MM.1S (cell line): ENCODE results near the gene IGSF11.

Source experiments
- DNase-seq: peaks from one replicate; pipeline ENCODE4 v3.0.0-alpha.2; 2015
- H2AFZ ChIP-seq: fragments of 300-600 bp; sonication (generic); 2 replicates; pipeline ENCODE4 v1.6.0; 2016; ENCODE audit warnings: antibody characterized with exemption, low read length
- H3F3A ChIP-seq: fragments of 300-600 bp; sonication (generic); 2 replicates; pipeline ENCODE4 v1.6.1; 2016; ENCODE audit warnings: mild to moderate bottlenecking, antibody characterized with exemption, low read length, moderate library complexity, mixed read lengths; ENCODE audit not compliant: insufficient read depth
- H3K27ac ChIP-seq: fragments of 300-600 bp; sonication (generic); 2 replicates; pipeline ENCODE4 v1.5.1; 2016; ENCODE audit warnings: mild to moderate bottlenecking, low read length
- H3K27me3 ChIP-seq: fragments of 300-600 bp; sonication (generic); replicated peaks from 2 replicates; pipeline ENCODE4 v1.6.0; 2016; ENCODE audit warnings: low read length; ENCODE audit not compliant: insufficient read depth
- H3K36me3 ChIP-seq: fragments of 300-600 bp; sonication (generic); replicated peaks from 2 replicates; pipeline ENCODE4 v1.6.1; 2016; ENCODE audit warnings: mild to moderate bottlenecking, low read length, mixed read lengths; ENCODE audit not compliant: insufficient read depth
- H3K4me1 ChIP-seq: fragments of 300-600 bp; sonication (generic); 2 replicates; pipeline ENCODE4 v1.6.1; 2016; ENCODE audit warnings: low read length, mixed read lengths
- H3K4me2 ChIP-seq: fragments of 300-600 bp; sonication (generic); 2 replicates; pipeline ENCODE4 v1.6.0; 2016; ENCODE audit warnings: low read depth, low read length
- H3K4me3 ChIP-seq: fragments of 300-600 bp; sonication (generic); 2 replicates; pipeline ENCODE4 v1.5.1; 2016; ENCODE audit warnings: low read length, mixed read lengths
- H3K79me2 ChIP-seq: fragments of 300-600 bp; sonication (generic); 2 replicates; pipeline ENCODE4 v1.6.1; 2016; ENCODE audit warnings: mixed run types, low read length, mixed read lengths
- H3K9ac ChIP-seq: fragments of 300-600 bp; sonication (generic); 2 replicates; pipeline ENCODE4 v1.6.1; 2016; ENCODE audit warnings: low read length, mixed read lengths
- H3K9me2 ChIP-seq: fragments of 300-600 bp; sonication (generic); replicated peaks from 2 replicates; pipeline ENCODE4 v1.6.1; 2016; ENCODE audit warnings: mild to moderate bottlenecking, low read length, mixed read lengths; ENCODE audit not compliant: insufficient read depth
- H3K9me3 ChIP-seq: fragments of 300-600 bp; sonication (generic); replicated peaks from 2 replicates; pipeline ENCODE4 v1.6.1; 2016; ENCODE audit warnings: mild to moderate bottlenecking, low read length, mixed read lengths; ENCODE audit not compliant: insufficient read depth
- H4K20me1 ChIP-seq: fragments of 300-600 bp; sonication (generic); 2 replicates; pipeline ENCODE4 v1.6.1; 2016; ENCODE audit warnings: mild to moderate bottlenecking, low read length, moderate library complexity, mixed read lengths; ENCODE audit not compliant: insufficient read depth
- CTCF ChIP-seq: fragments of 300-600 bp; sonication (generic); IDR thresholded peaks from 2 replicates; pipeline ENCODE4 v1.5.1; 2016; ENCODE audit warnings: antibody characterized with exemption, low read length, mixed read lengths
- EZH2 ChIP-seq: fragments of 300-600 bp; sonication (generic); optimal IDR thresholded peaks from 2 replicates; pipeline ENCODE3; 2017; ENCODE audit warnings: low read depth, mild to moderate bottlenecking, antibody characterized with exemption, low read length, mixed read lengths
- EZH2phosphoT487 ChIP-seq: fragments of 300-600 bp; sonication (generic); IDR thresholded peaks from 2 replicates; pipeline ENCODE4 v1.6.1; 2018; ENCODE audit warnings: antibody characterized with exemption, low read length

IGSF11 gene

GRCh38 chr3:118970819-118971218 lies 63.8 kb downstream of the IGSF11 start:
- Histone ChIP-seq H3F3A (no peaks in the 10 kb centered on the region), H3K9me3 (no peaks in the 10 kb centered on the region), H3K9ac (no peak overlapping the region), H3K36me3 (no peaks in the 10 kb centered on the region), H4K20me1 (no peaks in the 10 kb centered on the region), H3K4me3 (no peak overlapping the region), H3K27ac (no peak overlapping the region), H3K27me3 (no peaks in the 10 kb centered on the region), H3K9me2 (no peaks in the 10 kb centered on the region), H2AFZ (no peak overlapping the region), H3K4me1 (no peaks in the 10 kb centered on the region), H3K79me2 (no peaks in the 10 kb centered on the region), H3K4me2 (no peak overlapping the region)
- TF ChIP-seq CTCF (no peak), EZH2phosphoT487 (no peak), EZH2 (no peak)
- DNase-seq, result no peak

DNA sequence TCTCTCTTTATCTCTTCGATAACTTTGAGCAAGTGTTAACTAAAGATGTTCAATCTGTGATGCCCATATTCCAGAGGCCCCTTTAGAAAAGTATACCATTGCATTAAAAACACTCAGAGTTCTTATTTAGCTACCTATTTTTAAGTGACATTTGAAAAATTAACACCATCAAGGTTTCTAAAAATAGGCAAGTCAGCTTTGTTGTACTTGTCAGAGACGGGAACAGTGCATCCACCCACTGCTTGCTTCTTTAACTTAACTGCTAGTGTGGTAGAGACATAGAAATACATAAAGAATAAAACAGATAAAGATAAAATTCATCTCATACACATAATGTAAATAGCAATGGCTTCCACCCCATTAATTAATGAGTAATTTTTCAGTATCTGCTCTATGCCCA lies 66.0 kb downstream of the IGSF11 start:
- Histone ChIP-seq H3K9me2 (no peaks in the 10 kb centered on the region), H4K20me1 (no peaks in the 10 kb centered on the region), H3K27me3 (no peaks in the 10 kb centered on the region), H3K9me3 (no peaks in the 10 kb centered on the region), H3K36me3 (no peaks in the 10 kb centered on the region), H3K4me2 (no peak overlapping the region), H3K27ac (no peak overlapping the region), H3F3A (no peaks in the 10 kb centered on the region), H3K9ac (no peak overlapping the region), H2AFZ (no peak overlapping the region), H3K4me3 (no peak overlapping the region), H3K79me2 (no peaks in the 10 kb centered on the region), H3K4me1 (no peaks in the 10 kb centered on the region)
- no peak for TF ChIP-seq CTCF
- TF ChIP-seq EZH2, result no peak
- TF ChIP-seq EZH2phosphoT487, result no peak
- DNase-seq, result no peak

- Histone ChIP-seq H3K4me1 (no peaks in the 10 kb centered on the region), H3K79me2 (no peaks in the 10 kb centered on the region), H3K4me2 (no peak overlapping the region), H3K9me2 (no peaks in the 10 kb centered on the region), H3K27me3 (no peaks in the 10 kb centered on the region), H4K20me1 (no peaks in the 10 kb centered on the region), H3K27ac (no peak overlapping the region), H3K9ac (no peak overlapping the region), H2AFZ (no peak overlapping the region), H3K36me3 (no peaks in the 10 kb centered on the region), H3K9me3 (no peaks in the 10 kb centered on the region), H3F3A (no peaks in the 10 kb centered on the region), H3K4me3 (no peak overlapping the region)
- no peak for TF ChIP-seq EZH2phosphoT487
- TF ChIP-seq CTCF, result no peak
- no peak for TF ChIP-seq EZH2
- no peak for DNase-seq
Measured at GRCh38 chr3:118968111-118968510, 66.5 kb downstream of the IGSF11 start.

- no peak overlapping the region for H3K4me2 ChIP-seq
- H3K27ac ChIP-seq, result no peak overlapping the region
- no peaks in the 10 kb centered on the region for H3K36me3 ChIP-seq
- H3K9me3 ChIP-seq, result no peaks in the 10 kb centered on the region
- H4K20me1 ChIP-seq, result no peaks in the 10 kb centered on the region
- no peaks in the 10 kb centered on the region for H3K79me2 ChIP-seq
- no peak overlapping the region for H3K9ac ChIP-seq
- no peak for DNase-seq
- no peaks in the 10 kb centered on the region for H3K4me1 ChIP-seq
- H3K9me2 ChIP-seq, result no peaks in the 10 kb centered on the region
- TF ChIP-seq CTCF (no peak), EZH2phosphoT487 (no peak), EZH2 (no peak)
- H3K27me3 ChIP-seq, result no peaks in the 10 kb centered on the region
- no peak overlapping the region for H2AFZ ChIP-seq
- H3K4me3 ChIP-seq, result no peak overlapping the region
- no peaks in the 10 kb centered on the region for H3F3A ChIP-seq
Measured at GRCh38 chr3:118966700-118967099, 67.9 kb downstream of the IGSF11 start.
